Measurements from ENCODE around the gene HCN4. TPM values are rescaled to one million over a fixed set of nuclear protein-coding genes. Genes with fewer than 3 reads are reported as not detected.

The HCN4 gene
- total RNA-seq, 4 donors from 2014 or later, result not detected

DNA sequence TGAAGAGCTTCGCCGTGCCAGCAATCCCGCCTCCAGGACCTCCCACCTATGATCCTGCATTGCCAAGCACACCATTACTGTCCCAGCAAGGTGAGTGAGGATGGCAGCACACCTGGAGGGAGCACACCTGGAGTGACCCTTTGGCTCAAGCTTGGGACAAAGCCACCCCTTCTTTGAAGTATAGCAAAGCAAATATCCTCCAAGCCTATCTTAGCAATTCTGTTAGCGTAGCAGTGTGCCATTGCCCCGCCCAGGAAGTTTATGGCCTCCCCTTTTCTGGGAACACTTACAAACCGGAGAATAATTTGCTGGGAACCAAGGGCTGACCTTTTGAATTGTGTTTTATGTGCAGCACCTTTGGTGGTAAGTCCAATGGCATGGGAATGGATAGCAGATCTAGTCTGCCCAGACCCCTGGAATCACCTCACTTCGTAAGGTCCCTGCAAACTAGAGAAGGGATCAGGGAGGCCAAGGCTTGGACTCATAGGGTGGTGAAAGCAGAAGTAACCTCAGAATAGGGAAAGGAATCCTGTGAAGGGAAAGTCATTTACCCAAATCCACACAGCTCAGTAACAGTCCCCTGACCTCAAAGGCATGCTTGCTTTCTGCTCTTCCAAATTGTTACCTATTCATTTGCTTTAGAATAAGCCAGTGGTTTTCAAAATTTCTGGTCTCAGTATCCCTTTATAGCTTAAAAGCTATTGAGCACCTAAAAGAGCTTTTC is 70.1 kb downstream of the HCN4 start:
- Histone ChIP-seq H3K27me3 (no peaks in the 10 kb centered on the region), H3K27ac (no peak overlapping the region), H3K4me3 (no peak overlapping the region), H3K36me3 (peaks cover 0 to 94% (median 0%) of the 10 kb centered on the region in 3 donors), H3K9me3 (no peaks in the 10 kb centered on the region), H3K4me1 (no peaks in the 10 kb centered on the region)
- no peak for DNase-seq (ENCODE audit: low spot score in 2 of 2)
- TF ChIP-seq, protein P1, sequence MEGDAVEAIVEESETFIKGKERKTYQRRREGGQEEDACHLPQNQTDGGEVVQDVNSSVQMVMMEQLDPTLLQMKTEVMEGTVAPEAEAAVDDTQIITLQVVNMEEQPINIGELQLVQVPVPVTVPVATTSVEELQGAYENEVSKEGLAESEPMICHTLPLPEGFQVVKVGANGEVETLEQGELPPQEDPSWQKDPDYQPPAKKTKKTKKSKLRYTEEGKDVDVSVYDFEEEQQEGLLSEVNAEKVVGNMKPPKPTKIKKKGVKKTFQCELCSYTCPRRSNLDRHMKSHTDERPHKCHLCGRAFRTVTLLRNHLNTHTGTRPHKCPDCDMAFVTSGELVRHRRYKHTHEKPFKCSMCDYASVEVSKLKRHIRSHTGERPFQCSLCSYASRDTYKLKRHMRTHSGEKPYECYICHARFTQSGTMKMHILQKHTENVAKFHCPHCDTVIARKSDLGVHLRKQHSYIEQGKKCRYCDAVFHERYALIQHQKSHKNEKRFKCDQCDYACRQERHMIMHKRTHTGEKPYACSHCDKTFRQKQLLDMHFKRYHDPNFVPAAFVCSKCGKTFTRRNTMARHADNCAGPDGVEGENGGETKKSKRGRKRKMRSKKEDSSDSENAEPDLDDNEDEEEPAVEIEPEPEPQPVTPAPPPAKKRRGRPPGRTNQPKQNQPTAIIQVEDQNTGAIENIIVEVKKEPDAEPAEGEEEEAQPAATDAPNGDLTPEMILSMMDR (IDR thresholded peaks at IDR 0.05), result no peak
- no peak for TF ChIP-seq EP300 (IDR thresholded peaks at IDR 0.05)
- TF ChIP-seq POLR2A (IDR thresholded peaks at IDR 0.05), result no peak
- WGBS, 2 donors, result 86 to 92% methylated on average over 7 of the region's 7 CpGs

DNA sequence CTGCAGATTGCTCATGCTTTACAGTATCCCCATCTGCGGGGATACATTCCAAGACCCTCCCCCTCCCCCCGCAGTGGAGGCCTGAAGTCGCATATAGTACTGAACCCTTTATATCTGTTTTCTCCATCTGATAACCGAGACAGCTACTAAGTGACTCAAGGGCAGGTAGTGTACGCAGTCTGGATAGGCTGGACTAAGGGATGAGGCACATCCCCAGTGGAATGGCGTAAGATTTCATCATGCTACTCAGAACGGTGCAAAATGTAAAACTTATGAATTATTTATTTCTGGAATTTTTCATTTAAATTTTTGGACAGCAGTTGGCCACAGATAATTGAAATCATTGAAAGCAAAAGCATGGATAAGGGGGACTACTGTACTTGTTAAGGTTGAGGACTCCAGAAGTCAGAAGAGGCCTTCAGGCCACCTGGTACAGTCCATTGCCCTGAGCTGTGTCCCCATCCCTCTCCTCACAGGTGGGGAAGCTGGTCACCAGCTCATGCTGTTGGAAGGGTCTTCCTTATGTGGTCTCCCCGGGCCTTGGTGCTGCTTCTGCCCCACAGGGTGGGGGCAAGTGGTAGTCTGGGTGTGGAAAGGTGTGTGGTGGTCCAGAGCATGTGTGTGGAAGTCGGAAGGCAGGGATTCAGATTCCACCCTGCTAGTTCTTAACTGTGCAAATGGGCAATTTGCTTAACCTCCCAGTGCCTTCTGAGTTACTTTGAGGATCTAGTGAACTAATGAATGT is 72.0 kb downstream of the HCN4 start:
- no peak for DNase-seq (ENCODE audit: low spot score in 2 of 2)
- no peaks in the 10 kb centered on the region for H3K27me3 ChIP-seq
- H3K36me3 ChIP-seq, result peaks cover 0 to 92% (median 0%) of the 10 kb centered on the region in 3 donors
- H3K9me3 ChIP-seq, result no peaks in the 10 kb centered on the region
- H3K27ac ChIP-seq, result no peak overlapping the region
- WGBS, 2 donors, result 86 to 90% methylated on average over 9 of the region's 9 CpGs
- no peak overlapping the region for H3K4me3 ChIP-seq
- H3K4me1 ChIP-seq, result no peaks in the 10 kb centered on the region
- TF ChIP-seq, protein P1 (IDR thresholded peaks at IDR 0.05), result no peak
- TF ChIP-seq EP300 (IDR thresholded peaks at IDR 0.05) (no peak), POLR2A (IDR thresholded peaks at IDR 0.05) (no peak)

- no peaks in the 10 kb centered on the region for H3K27me3 ChIP-seq
- H3K36me3 ChIP-seq, result peaks cover 0 to 89% (median 0%) of the 10 kb centered on the region in 3 donors
- DNase-seq (ENCODE audit: low spot score in 2 of 2), result no peak
- H3K9me3 ChIP-seq, result no peaks in the 10 kb centered on the region
- TF ChIP-seq, protein P1 (IDR thresholded peaks at IDR 0.05), result no peak
- TF ChIP-seq EP300 (IDR thresholded peaks at IDR 0.05), result no peak
- no peak for TF ChIP-seq POLR2A (IDR thresholded peaks at IDR 0.05)
- H3K4me3 ChIP-seq, result no peak overlapping the region
- H3K4me1 ChIP-seq, result no peaks in the 10 kb centered on the region
- no peak overlapping the region for H3K27ac ChIP-seq
- 80 to 86% methylated on average over 6 of the region's 6 CpGs for WGBS, 2 donors
Observed at GRCh38 chr15:73295630-73296286, 73.0 kb downstream of the HCN4 start.

- no peak overlapping the region for H3K27ac ChIP-seq
- no peak for TF ChIP-seq EP300 (IDR thresholded peaks at IDR 0.05)
- TF ChIP-seq, protein P1 (IDR thresholded peaks at IDR 0.05), result no peak
- H3K36me3 ChIP-seq, result peaks cover 0 to 91% (median 0%) of the 10 kb centered on the region in 3 donors
- no peaks in the 10 kb centered on the region for H3K27me3 ChIP-seq
- no peak overlapping the region for H3K4me3 ChIP-seq
- H3K9me3 ChIP-seq, result no peaks in the 10 kb centered on the region
- no peak for DNase-seq (ENCODE audit: low spot score in 2 of 2)
- H3K4me1 ChIP-seq, result no peaks in the 10 kb centered on the region
- WGBS, 2 donors, result 82 to 87% methylated on average over 4 of the region's 4 CpGs
Observed at GRCh38 chr15:73293773-73294172, 75.0 kb downstream of the HCN4 start.

DNA sequence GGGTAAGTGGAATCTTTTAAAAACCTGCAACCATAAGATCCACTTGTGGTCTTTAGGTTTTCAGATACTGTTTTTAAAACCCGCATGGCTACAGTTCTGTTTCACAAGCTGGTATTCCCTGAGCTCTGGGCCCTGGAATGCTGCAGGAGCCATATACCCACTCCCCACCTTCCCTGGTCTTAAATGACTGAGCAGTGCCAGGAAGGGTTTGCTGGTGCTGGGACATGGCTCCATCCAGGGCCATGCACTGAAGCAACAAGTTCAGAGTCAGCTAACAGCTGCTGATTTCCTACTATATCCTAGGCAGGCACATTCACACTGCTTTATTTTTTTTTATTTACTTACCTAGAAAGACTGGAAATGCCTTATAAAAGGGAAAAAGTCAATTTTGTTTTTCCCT is 77.3 kb downstream of the HCN4 start:
- TF ChIP-seq, protein P1 (IDR thresholded peaks at IDR 0.05), result no peak
- no peak for TF ChIP-seq POLR2A (IDR thresholded peaks at IDR 0.05)
- no peak overlapping the region for H3K4me3 ChIP-seq
- H3K9me3 ChIP-seq, result no peaks in the 10 kb centered on the region
- WGBS, 2 donors, result 92 to 100% methylated on average over 1 of the region's 1 CpG
- H3K4me1 ChIP-seq, result no peaks in the 10 kb centered on the region
- no peak for DNase-seq (ENCODE audit: low spot score in 2 of 2)
- H3K27me3 ChIP-seq, result no peaks in the 10 kb centered on the region
- no peak overlapping the region for H3K27ac ChIP-seq
- H3K36me3 ChIP-seq, result peaks cover 0 to 92% (median 6%) of the 10 kb centered on the region in 3 donors

All from tibial nerve (tissue), 4 donors.